ENCODE results near the gene MTAP.

DNA sequence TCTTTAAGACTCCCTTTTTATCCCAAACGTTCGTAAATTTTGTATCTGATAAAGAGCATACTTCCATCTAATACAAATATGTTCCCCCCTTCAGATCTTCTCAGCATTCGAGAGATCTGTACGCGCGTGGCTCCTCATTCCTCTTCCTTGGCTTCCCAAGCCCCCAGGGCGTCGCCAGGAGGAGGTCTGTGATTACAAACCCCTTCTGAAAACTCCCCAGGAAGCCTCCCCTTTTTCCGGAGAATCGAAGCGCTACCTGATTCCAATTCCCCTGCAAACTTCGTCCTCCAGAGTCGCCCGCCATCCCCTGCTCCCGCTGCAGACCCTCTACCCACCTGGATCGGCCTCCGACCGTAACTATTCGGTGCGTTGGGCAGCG lies 171.9 kb downstream of the MTAP start:
- no peak for TF ChIP-seq GATA2 (IDR thresholded peaks at IDR 0.05; ENCODE audit: low read depth, low read length)
- TF ChIP-seq GATA3 (IDR thresholded peaks at IDR 0.05; ENCODE audit: low read depth, low read length) = no peak

All from SH-SY5Y (cell line).